T47D (cell line): ENCODE results near the gene DUSP1.
A peak's percentile ranks its signal among the peaks of the same experiment; 100 is the strongest.

Experiments used
- DNase-seq, 2 experiments: peaks; one replicate each; pipeline versions ENCODE4 v3.0.0 to v3.0.0-alpha.2; 2011 to 2012; ENCODE audit warnings: low read depth in 1 of 2, low spot score in 1 of 2
- JUND ChIP-seq: IDR thresholded peaks from 2 replicates; pipeline ENCODE4 v1.6.1; 2012; ENCODE audit warnings: low read depth
- in situ Hi-C: cut with HindIII; loops from 2 replicates; pipeline ENCODE4 v1.10.0; 2016; ENCODE audit warnings: low sequenced_read_pairs, low pct_unique_long_range_greater_than_20kb

DUSP1 gene

GRCh38 chr5:172747471-172747870, 23.5 kb downstream of the DUSP1 start:
- in situ Hi-C loops = no loop called here
- TF ChIP-seq JUND = no peak
- DNase-seq = no peak

- no peak for DNase-seq
- TF ChIP-seq JUND = no peak
- in situ Hi-C loops = no loop called here
These were observed 24.3 kb downstream of the DUSP1 start for GRCh38 chr5:172746725-172747124.

GRCh38 chr5:172745838-172746237, 25.2 kb downstream of the DUSP1 start:
- no peak for TF ChIP-seq JUND
- no peak for DNase-seq
- in situ Hi-C loops = no loop called here

- DNase-seq = no peak
- in situ Hi-C loops = no loop called here
- no peak for TF ChIP-seq JUND
These were observed 25.6 kb downstream of the DUSP1 start for GRCh38 chr5:172745406-172745805.

GRCh38 chr5:172744123-172745104, 26.6 kb downstream of the DUSP1 start:
- TF ChIP-seq JUND = no peak
- DNase-seq = peak in 1 of 2 experiments; percentile 55
- in situ Hi-C loops = no loop called here

- no peak for TF ChIP-seq JUND
- DNase-seq = no peak
- in situ Hi-C loops = no loop called here
These were observed 27.7 kb downstream of the DUSP1 start for GRCh38 chr5:172743112-172743959.

- in situ Hi-C loops = no loop called here
- no peak for DNase-seq
- TF ChIP-seq JUND = no peak
These were observed 29.8 kb downstream of the DUSP1 start for GRCh38 chr5:172741206-172741582.

- no peak for TF ChIP-seq JUND
- no peak for DNase-seq
- in situ Hi-C loops = no loop called here
These were observed 30.4 kb downstream of the DUSP1 start for GRCh38 chr5:172740428-172741205.

- TF ChIP-seq JUND = no peak
- DNase-seq = no peak
- in situ Hi-C loops = no loop called here
These were observed 31.6 kb downstream of the DUSP1 start for GRCh38 chr5:172739375-172739774.

- DNase-seq = peak in 1 of 2 experiments; percentile 51
- in situ Hi-C loops = no loop called here
- TF ChIP-seq JUND = no peak
These were observed 34.4 kb downstream of the DUSP1 start for GRCh38 chr5:172736508-172737135.

GRCh38 chr5:172735141-172735831, 35.7 kb downstream of the DUSP1 start:
- TF ChIP-seq JUND = no peak
- no peak for DNase-seq
- in situ Hi-C loops = no loop called here

- TF ChIP-seq JUND = no peak
- DNase-seq = no peak
- in situ Hi-C loops = no loop called here
These were observed 37.0 kb downstream of the DUSP1 start for GRCh38 chr5:172733974-172734346.
